HUES64 (cell line): ENCODE data around the gene BSN.

ENCODE experiments used
- H3K27ac ChIP-seq: 2 replicates; pipeline ENCODE4 v1.7.0; 2013; ENCODE audit warnings: low read depth, low read length, inconsistent platforms
- H3K27me3 ChIP-seq: 2 replicates; pipeline ENCODE4 v1.6.1; 2013; ENCODE audit warnings: mild to moderate bottlenecking, low read length; ENCODE audit not compliant: insufficient read depth
- H3K36me3 ChIP-seq: 2 replicates; pipeline ENCODE4 v1.6.1; 2013; ENCODE audit warnings: mild to moderate bottlenecking, low read length; ENCODE audit not compliant: insufficient read depth
- H3K4me1 ChIP-seq: 2 replicates; pipeline ENCODE4 v1.6.1; 2013; ENCODE audit warnings: mild to moderate bottlenecking, low read length, moderate library complexity; ENCODE audit not compliant: insufficient read depth
- H3K4me3 ChIP-seq: 2 replicates; pipeline ENCODE4 v1.5.1; 2013; ENCODE audit warnings: mild to moderate bottlenecking, low read length, moderate library complexity
- H3K9ac ChIP-seq: 2 replicates; pipeline ENCODE4 v1.6.1; 2013; ENCODE audit warnings: mild to moderate bottlenecking, low read depth, low read length
- H3K9me3 ChIP-seq: 2 replicates; pipeline ENCODE4 v1.6.1; 2013; ENCODE audit warnings: low read depth, low read length; ENCODE audit not compliant: insufficient read depth
- WGBS: fragments of 150-250, 120-280 bp; methylation state at CpG from one replicate; pipeline ENCODE4 v1.1.7; 2013; ENCODE audit warnings: missing lambda C conversion rate; 5-methylcytosine and 5-hydroxymethylcytosine counted together

Gene BSN

GRCh38 chr3:49719214-49719884, 165.1 kb downstream of the BSN start, which contains the start of gene AMIGO3:
Gene AMIGO3 (minus strand): TSS chr3:49719684. CDS start chr3:49719465, 219 bp downstream.
- Histone ChIP-seq H3K27ac (peak within 1 kb of the TSS; percentile 35; the same call in 1 of the 2 replicates), H3K9me3 (no peaks in the 10 kb centered on the region), H3K27me3 (no peaks in the 10 kb centered on the region), H3K4me3 (peak within 1 kb of the TSS; percentile 67), H3K36me3 (peaks cover 27% of the 10 kb centered on the region), H3K4me1 (peaks cover 6% of the 10 kb centered on the region; the same call in 1 of the 2 replicates), H3K9ac (peak within 1 kb of the TSS; percentile 83)
- 4% methylated on average over 50 of the region's 50 CpGs for WGBS
